WTC11 (cell line): Measurements from ENCODE around the gene FOXN3.

Source experiments
- GABPB1 ChIP-seq: sonication (generic); formaldehyde crosslinking; IDR thresholded peaks from 2 replicates; pipeline ENCODE4 v1.8.1; 2023; ENCODE audit warnings: mild to moderate bottlenecking, missing genetic modification reagents
- JUN ChIP-seq: sonication (generic); formaldehyde crosslinking; IDR thresholded peaks from 2 replicates; pipeline ENCODE4 v1.8.0; 2023; ENCODE audit warnings: mild to moderate bottlenecking, missing genetic modification reagents
- TP53 ChIP-seq: sonication (generic); formaldehyde crosslinking; IDR thresholded peaks from 2 replicates; pipeline ENCODE4 v1.8.1; 2023; ENCODE audit warnings: mild to moderate bottlenecking, missing genetic modification reagents
- TF ChIP-seq, protein P1 (sequence below): sonication (generic); formaldehyde crosslinking; IDR thresholded peaks from 2 replicates; pipeline ENCODE4 v1.8.0; 2022; ENCODE audit warnings: mild to moderate bottlenecking, missing genetic modification reagents
- TF ChIP-seq, protein P2 (sequence below): sonication (generic); formaldehyde crosslinking; IDR thresholded peaks from 2 replicates; pipeline ENCODE4 v1.8.0; 2023; ENCODE audit warnings: missing genetic modification reagents, mild to moderate bottlenecking, borderline replicate concordance

DNA sequence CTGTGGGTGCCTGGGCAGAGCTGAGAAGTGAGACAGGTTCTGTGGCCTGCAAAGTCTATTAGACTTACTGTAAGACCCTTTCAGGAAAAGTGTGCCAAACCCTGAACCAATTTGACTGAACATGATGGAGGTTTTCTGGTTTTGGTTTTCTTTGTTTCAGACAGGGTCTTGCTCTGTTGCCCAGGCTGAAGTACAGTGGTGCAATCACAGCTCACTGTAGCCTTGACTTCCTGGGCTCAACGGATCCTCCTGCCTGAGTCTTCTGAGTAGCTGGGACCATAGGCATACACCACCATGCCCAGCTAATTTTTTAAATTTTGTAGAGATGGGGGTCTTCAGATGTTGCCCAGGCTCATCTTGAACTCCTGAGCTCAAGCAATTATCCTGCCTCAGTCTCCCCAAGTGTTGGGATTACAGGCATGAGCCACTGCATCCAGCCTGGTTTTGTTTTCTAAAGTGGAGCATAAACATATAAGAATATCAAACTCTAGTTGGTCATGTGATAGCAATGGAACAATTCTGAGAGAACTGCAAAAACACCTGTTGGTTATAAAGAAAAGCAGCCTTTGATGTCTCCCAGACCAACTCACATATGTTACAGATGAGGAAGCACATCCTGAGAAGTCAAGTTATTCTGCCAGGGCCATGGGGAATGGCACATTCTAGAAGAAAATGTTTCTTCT is 166.9 kb downstream of the FOXN3 start:
- no peak for TF ChIP-seq TP53
- TF ChIP-seq, protein P1, sequence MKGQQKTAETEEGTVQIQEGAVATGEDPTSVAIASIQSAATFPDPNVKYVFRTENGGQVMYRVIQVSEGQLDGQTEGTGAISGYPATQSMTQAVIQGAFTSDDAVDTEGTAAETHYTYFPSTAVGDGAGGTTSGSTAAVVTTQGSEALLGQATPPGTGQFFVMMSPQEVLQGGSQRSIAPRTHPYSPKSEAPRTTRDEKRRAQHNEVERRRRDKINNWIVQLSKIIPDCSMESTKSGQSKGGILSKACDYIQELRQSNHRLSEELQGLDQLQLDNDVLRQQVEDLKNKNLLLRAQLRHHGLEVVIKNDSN (CRISPR knock-in tag), result no peak
- TF ChIP-seq JUN (CRISPR knock-in tag), result no peak
- no peak for TF ChIP-seq GABPB1
- TF ChIP-seq, protein P2, sequence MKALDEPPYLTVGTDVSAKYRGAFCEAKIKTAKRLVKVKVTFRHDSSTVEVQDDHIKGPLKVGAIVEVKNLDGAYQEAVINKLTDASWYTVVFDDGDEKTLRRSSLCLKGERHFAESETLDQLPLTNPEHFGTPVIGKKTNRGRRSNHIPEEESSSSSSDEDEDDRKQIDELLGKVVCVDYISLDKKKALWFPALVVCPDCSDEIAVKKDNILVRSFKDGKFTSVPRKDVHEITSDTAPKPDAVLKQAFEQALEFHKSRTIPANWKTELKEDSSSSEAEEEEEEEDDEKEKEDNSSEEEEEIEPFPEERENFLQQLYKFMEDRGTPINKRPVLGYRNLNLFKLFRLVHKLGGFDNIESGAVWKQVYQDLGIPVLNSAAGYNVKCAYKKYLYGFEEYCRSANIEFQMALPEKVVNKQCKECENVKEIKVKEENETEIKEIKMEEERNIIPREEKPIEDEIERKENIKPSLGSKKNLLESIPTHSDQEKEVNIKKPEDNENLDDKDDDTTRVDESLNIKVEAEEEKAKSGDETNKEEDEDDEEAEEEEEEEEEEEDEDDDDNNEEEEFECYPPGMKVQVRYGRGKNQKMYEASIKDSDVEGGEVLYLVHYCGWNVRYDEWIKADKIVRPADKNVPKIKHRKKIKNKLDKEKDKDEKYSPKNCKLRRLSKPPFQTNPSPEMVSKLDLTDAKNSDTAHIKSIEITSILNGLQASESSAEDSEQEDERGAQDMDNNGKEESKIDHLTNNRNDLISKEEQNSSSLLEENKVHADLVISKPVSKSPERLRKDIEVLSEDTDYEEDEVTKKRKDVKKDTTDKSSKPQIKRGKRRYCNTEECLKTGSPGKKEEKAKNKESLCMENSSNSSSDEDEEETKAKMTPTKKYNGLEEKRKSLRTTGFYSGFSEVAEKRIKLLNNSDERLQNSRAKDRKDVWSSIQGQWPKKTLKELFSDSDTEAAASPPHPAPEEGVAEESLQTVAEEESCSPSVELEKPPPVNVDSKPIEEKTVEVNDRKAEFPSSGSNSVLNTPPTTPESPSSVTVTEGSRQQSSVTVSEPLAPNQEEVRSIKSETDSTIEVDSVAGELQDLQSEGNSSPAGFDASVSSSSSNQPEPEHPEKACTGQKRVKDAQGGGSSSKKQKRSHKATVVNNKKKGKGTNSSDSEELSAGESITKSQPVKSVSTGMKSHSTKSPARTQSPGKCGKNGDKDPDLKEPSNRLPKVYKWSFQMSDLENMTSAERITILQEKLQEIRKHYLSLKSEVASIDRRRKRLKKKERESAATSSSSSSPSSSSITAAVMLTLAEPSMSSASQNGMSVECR, result no peak
